ENCODE data around the gene CEP41.

- TF ChIP-seq EZH2 (IDR thresholded peaks at IDR 0.05; ENCODE audit: borderline replicate concordance, insufficient read depth, low read length, poor library complexity, severe bottlenecking) (no peak), SMC3 (conservative IDR thresholded peaks at IDR 0.05; ENCODE audit: poor library complexity) (no peak), CTCF (IDR thresholded peaks at IDR 0.05; ENCODE audit: poor library complexity, severe bottlenecking) (no peak)
Observed at GRCh38 chr7:130359276-130359857, 81.4 kb downstream of the CEP41 start.

All from neural cell (in vitro differentiated cells).